Measurements from ENCODE around the gene SLC15A3.
A peak's percentile ranks its signal among the peaks of the same experiment; 100 is the strongest.

Gene SLC15A3

GRCh38 chr11:60957188-60957587, 5.2 kb upstream of the SLC15A3 start:
- TF ChIP-seq EZH2phosphoT487 (IDR thresholded peaks at IDR 0.05; ENCODE audit: low read depth) (no peak), CTCF (IDR thresholded peaks at IDR 0.05; ENCODE audit: low read depth, low read length) (no peak)
- no peaks in the 10 kb centered on the region for H3K9me3 ChIP-seq (ENCODE audit: insufficient read depth, low read length)
- no peak overlapping the region for H3K27ac ChIP-seq (ENCODE audit: low read length)
- H3K4me2 ChIP-seq (ENCODE audit: low read length): no peak overlapping the region
- no peaks in the 10 kb centered on the region for H3K36me3 ChIP-seq (replicated peaks; ENCODE audit: low read depth, low read length)
- H3K4me3 ChIP-seq (ENCODE audit: low read length): no peak overlapping the region
- peaks cover 22% of the 10 kb centered on the region for H3K27me3 ChIP-seq (ENCODE audit: low read depth, low read length)
- H3K4me1 ChIP-seq (ENCODE audit: low read length): peaks cover 36% of the 10 kb centered on the region
- H4K20me1 ChIP-seq (ENCODE audit: insufficient read depth, low read length): no peaks in the 10 kb centered on the region
- no peak overlapping the region for H3K9ac ChIP-seq (ENCODE audit: low read length)
- no peaks in the 10 kb centered on the region for H3K79me2 ChIP-seq (ENCODE audit: low read length)
- no peak overlapping the region for H2AFZ ChIP-seq (ENCODE audit: low read depth, low read length)

- no peak overlapping the region for H3K27ac ChIP-seq (ENCODE audit: low read length)
- H3K4me1 ChIP-seq (ENCODE audit: low read length): peaks cover 37% of the 10 kb centered on the region
- H3K36me3 ChIP-seq (replicated peaks; ENCODE audit: low read depth, low read length): peaks cover 3% of the 10 kb centered on the region
- peaks cover 9% of the 10 kb centered on the region for H3K27me3 ChIP-seq (ENCODE audit: low read depth, low read length)
- no peak overlapping the region for H2AFZ ChIP-seq (ENCODE audit: low read depth, low read length)
- H3K4me3 ChIP-seq (ENCODE audit: low read length): no peak overlapping the region
- H3K4me2 ChIP-seq (ENCODE audit: low read length): no peak overlapping the region
- TF ChIP-seq EZH2phosphoT487 (IDR thresholded peaks at IDR 0.05; ENCODE audit: low read depth) (no peak), CTCF (IDR thresholded peaks at IDR 0.05; ENCODE audit: low read depth, low read length) (no peak)
- peaks cover 2% of the 10 kb centered on the region; the same call in 1 of the 2 replicates for H4K20me1 ChIP-seq (ENCODE audit: insufficient read depth, low read length)
- H3K9ac ChIP-seq (ENCODE audit: low read length): no peak overlapping the region
- no peaks in the 10 kb centered on the region for H3K9me3 ChIP-seq (ENCODE audit: insufficient read depth, low read length)
- H3K79me2 ChIP-seq (ENCODE audit: low read length): peaks cover 14% of the 10 kb centered on the region
These were observed 3.6 kb upstream of the SLC15A3 start for GRCh38 chr11:60955571-60955970.

DNA sequence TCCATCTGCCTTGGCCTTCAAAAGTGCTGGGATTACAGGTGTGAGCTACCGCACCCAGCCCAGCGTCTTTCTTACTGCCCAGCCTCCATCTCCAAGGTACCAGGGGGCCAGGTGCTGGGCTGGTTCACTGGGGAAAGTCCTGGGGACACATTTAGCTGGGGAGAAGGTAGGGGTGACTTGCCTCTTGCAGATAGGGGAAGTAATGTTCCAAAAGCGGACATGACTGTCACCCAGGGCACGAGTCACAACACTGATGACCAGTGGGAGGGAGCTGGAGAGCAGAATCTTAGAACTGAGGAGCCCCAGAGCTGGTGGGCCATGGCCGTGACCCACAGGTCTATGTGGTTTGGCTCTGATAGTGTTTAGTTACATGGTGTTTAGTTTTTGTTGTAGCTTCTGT, 2.4 kb upstream of the SLC15A3 start:
- Histone ChIP-seq H3K4me3 (ENCODE audit: low read length) (no peak overlapping the region; the same call in 1 of the 2 replicates), H3K79me2 (ENCODE audit: low read length) (peaks cover 25% of the 10 kb centered on the region), H3K4me1 (ENCODE audit: low read length) (peaks cover 41% of the 10 kb centered on the region), H3K4me2 (ENCODE audit: low read length) (peak overlapping the region; percentile 53), H3K9me3 (ENCODE audit: insufficient read depth, low read length) (no peaks in the 10 kb centered on the region), H3K27me3 (ENCODE audit: low read depth, low read length) (no peaks in the 10 kb centered on the region), H4K20me1 (ENCODE audit: insufficient read depth, low read length) (peaks cover 14% of the 10 kb centered on the region), H3K36me3 (replicated peaks; ENCODE audit: low read depth, low read length) (peaks cover 11% of the 10 kb centered on the region), H2AFZ (ENCODE audit: low read depth, low read length) (peak overlapping the region; percentile 69; the same call in 1 of the 2 replicates), H3K27ac (ENCODE audit: low read length) (peak overlapping the region; percentile 96), H3K9ac (ENCODE audit: low read length) (peak overlapping the region; percentile 9; the same call in 1 of the 2 replicates)
- TF ChIP-seq CTCF (IDR thresholded peaks at IDR 0.05; ENCODE audit: low read depth, low read length) (no peak), EZH2phosphoT487 (IDR thresholded peaks at IDR 0.05; ENCODE audit: low read depth) (no peak)

DNA sequence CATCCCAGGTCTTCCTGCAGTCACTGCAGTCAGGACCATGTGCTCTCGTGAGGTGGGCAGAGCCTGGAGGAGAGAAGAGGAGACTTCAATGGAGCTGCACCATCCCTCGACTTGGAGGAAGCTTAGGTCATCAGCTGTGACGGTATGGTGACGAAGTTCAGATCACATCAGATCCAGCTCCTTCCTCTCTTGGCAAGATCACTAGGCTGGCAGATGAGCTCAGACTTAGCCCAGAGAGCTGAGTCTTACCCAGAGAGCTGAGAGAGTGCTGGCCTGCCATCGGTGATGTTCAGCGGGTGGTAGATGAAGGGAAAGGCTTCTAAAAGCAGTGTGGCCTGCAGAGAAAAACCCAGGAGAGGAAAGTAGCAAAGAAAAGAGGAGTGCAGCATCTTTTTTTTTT, 1.8 kb upstream of the SLC15A3 start:
- Histone ChIP-seq H3K79me2 (ENCODE audit: low read length) (peaks cover 32% of the 10 kb centered on the region), H3K27me3 (ENCODE audit: low read depth, low read length) (no peaks in the 10 kb centered on the region), H3K27ac (ENCODE audit: low read length) (peak overlapping the region; percentile 96), H3K4me1 (ENCODE audit: low read length) (peaks cover 45% of the 10 kb centered on the region), H3K9me3 (ENCODE audit: insufficient read depth, low read length) (no peaks in the 10 kb centered on the region), H2AFZ (ENCODE audit: low read depth, low read length) (no peak overlapping the region; the same call in 1 of the 2 replicates), H3K9ac (ENCODE audit: low read length) (peak overlapping the region; percentile 1; the same call in 1 of the 2 replicates), H4K20me1 (ENCODE audit: insufficient read depth, low read length) (peaks cover 19% of the 10 kb centered on the region), H3K36me3 (replicated peaks; ENCODE audit: low read depth, low read length) (peaks cover 12% of the 10 kb centered on the region), H3K4me2 (ENCODE audit: low read length) (peak overlapping the region; percentile 98), H3K4me3 (ENCODE audit: low read length) (no peak overlapping the region)
- TF ChIP-seq EZH2phosphoT487 (IDR thresholded peaks at IDR 0.05; ENCODE audit: low read depth): no peak
- TF ChIP-seq CTCF (IDR thresholded peaks at IDR 0.05; ENCODE audit: low read depth, low read length): no peak
